Upper lobe of right lung (tissue), 1 donor: ENCODE results near the gene SCUBE1. TPM values are rescaled to one million over a fixed set of nuclear protein-coding genes. Genes with fewer than 3 reads are reported as not detected.

Experiments
- ATAC-seq: fragments of 200-7000 bp; cut with Tn5 transposase; one replicate; pipeline ENCODE4 v1.9.1; 2020; ENCODE audit warnings: mild to moderate bottlenecking, moderate library complexity
- DNase-seq: peaks from one replicate; pipeline ENCODE4 v3.0.0-alpha.2; 2020
- H3K27ac ChIP-seq: fragments of 200-600 bp; one replicate; pipeline ENCODE4 v1.8.0; 2022
- H3K27me3 ChIP-seq: fragments of 200-600 bp; one replicate; pipeline ENCODE4 v1.8.0; 2022; ENCODE audit warnings: mild to moderate bottlenecking
- H3K36me3 ChIP-seq: fragments of 200-600 bp; one replicate; pipeline ENCODE4 v1.8.0; 2022
- H3K4me1 ChIP-seq: fragments of 200-600 bp; one replicate; pipeline ENCODE4 v1.8.0; 2022
- H3K4me3 ChIP-seq: fragments of 200-600 bp; one replicate; pipeline ENCODE4 v1.8.0; 2022; ENCODE audit warnings: mild to moderate bottlenecking
- H3K9me3 ChIP-seq: fragments of 200-600 bp; one replicate; pipeline ENCODE4 v1.8.0; 2022
- intact Hi-C: fragments of 100-400 bp; cut with DNase I; formaldehyde crosslinking; loops from one replicate; pipeline ENCODE4 v1.11.0; 2022
- total RNA-seq: library from RNA; stranded (reverse); fragmentation: NEBNext Ultra II Directional; extraction: Animal tissue kit (Norgen Biotek cat#: 25700); gene quantifications from one replicate; pipeline ENCODE4 v1.2.1, GENCODE V29; 2021
- TF ChIP-seq, protein P1 (sequence below): fragments of 200-600 bp; IDR thresholded peaks from one replicate; pipeline ENCODE4 v1.8.0; 2022; ENCODE audit warnings: antibody characterized with exemption
- donor health status: DM: no; HTN: yes; CAD: no; lungs with severe emphysema.

SCUBE1 gene
- total RNA-seq, 1 donor from 2014 or later: 36.0 TPM

DNA sequence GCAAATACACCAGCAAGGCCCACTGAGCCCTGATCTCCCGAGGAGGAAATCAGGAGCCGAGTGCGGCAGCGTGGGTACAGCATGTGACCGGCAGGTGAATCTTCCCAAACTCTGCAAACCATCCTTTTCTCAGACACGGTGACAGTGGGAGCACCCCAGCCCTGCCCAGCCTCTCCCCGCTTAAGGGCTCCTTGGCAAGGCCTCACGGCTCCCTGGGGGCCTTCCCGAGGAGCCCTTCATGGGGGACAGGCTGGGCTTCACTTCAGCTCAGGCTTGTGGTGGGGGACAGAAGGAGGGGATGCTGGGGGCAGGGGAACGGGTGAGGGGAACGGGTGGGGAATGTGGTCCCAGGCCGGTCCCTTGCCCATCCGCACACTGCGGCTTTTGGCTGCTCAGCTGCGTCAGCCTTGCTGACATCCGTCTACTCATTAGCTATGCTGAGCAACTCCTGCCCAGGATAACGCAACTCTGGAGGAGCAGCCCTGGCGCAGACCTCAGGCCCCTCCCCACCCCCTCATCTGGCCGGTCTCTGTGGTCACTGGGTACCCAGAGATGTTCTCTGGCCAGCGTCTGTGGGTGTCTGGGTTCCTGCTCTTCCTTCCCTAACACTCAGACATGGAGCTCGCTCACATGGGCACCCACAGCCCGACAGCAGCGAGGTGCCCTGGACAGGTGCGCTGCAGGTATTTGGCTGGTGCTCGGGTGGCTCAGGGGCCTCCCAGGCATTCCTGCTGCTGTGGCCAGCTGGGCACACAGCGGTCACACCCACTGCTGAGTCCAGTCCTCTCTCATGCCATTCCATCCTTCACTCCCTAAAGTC, 134.3 kb downstream of the SCUBE1 start:
- no peak overlapping the region for H3K27ac ChIP-seq
- no peaks in the 10 kb centered on the region for H3K9me3 ChIP-seq
- no peaks in the 10 kb centered on the region for H3K36me3 ChIP-seq
- DNase-seq (no peak), ATAC-seq (no peak)
- H3K27me3 ChIP-seq: no peaks in the 10 kb centered on the region
- H3K4me3 ChIP-seq: no peak overlapping the region
- H3K4me1 ChIP-seq: no peaks in the 10 kb centered on the region
- TF ChIP-seq, protein P1, sequence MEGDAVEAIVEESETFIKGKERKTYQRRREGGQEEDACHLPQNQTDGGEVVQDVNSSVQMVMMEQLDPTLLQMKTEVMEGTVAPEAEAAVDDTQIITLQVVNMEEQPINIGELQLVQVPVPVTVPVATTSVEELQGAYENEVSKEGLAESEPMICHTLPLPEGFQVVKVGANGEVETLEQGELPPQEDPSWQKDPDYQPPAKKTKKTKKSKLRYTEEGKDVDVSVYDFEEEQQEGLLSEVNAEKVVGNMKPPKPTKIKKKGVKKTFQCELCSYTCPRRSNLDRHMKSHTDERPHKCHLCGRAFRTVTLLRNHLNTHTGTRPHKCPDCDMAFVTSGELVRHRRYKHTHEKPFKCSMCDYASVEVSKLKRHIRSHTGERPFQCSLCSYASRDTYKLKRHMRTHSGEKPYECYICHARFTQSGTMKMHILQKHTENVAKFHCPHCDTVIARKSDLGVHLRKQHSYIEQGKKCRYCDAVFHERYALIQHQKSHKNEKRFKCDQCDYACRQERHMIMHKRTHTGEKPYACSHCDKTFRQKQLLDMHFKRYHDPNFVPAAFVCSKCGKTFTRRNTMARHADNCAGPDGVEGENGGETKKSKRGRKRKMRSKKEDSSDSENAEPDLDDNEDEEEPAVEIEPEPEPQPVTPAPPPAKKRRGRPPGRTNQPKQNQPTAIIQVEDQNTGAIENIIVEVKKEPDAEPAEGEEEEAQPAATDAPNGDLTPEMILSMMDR: no peak
- intact Hi-C loops: no loop called here

GRCh38 chr22:43207849-43208702, 135.1 kb downstream of the SCUBE1 start:
- H3K4me3 ChIP-seq: no peak overlapping the region
- intact Hi-C loops: no loop called here
- no peaks in the 10 kb centered on the region for H3K27me3 ChIP-seq
- no peaks in the 10 kb centered on the region for H3K9me3 ChIP-seq
- H3K27ac ChIP-seq: no peak overlapping the region
- ATAC-seq (no peak), DNase-seq (no peak)
- H3K4me1 ChIP-seq: no peaks in the 10 kb centered on the region
- H3K36me3 ChIP-seq: no peaks in the 10 kb centered on the region
- TF ChIP-seq, protein P1: no peak

- Histone ChIP-seq H3K4me3 (no peak overlapping the region), H3K36me3 (no peaks in the 10 kb centered on the region), H3K27me3 (no peaks in the 10 kb centered on the region), H3K9me3 (no peaks in the 10 kb centered on the region), H3K27ac (no peak overlapping the region), H3K4me1 (no peaks in the 10 kb centered on the region)
- intact Hi-C loops: no loop called here
- DNase-seq (no peak), ATAC-seq (no peak)
- TF ChIP-seq, protein P1: no peak
Observed at GRCh38 chr22:43207386-43207785, 135.8 kb downstream of the SCUBE1 start.

DNA sequence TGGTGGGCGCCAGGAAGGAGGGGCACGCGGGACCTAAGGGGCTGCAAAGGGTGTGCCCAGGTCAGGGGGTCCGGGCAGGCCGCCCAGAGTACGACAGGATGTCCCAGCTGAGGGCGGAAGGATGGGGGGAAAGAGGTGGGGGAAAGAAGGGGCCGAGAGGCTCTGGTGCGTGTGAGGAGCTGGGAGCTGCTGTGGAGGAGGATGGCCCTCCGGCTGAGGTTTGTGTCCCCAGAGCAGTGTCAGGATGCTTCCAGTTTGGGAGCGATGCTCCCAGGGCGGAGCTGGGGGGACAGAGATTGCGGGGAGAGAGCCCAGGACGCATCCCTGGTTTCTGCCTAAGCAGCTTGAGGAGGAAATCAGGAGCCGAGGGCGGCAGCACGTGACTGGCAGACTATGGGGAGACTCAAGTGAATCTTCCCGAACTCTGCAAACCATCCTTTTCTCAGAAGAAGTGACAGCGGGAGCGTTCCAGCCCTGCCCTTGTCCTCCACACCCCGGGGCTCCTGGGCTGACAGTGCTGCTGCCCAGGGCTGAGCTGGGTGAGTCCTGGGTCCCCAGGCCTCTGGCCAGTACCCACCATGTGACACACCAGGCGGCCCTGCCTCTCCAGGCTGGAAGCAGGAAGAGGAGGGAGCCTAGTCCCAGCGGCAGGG, 136.5 kb downstream of the SCUBE1 start:
- no peaks in the 10 kb centered on the region for H3K4me1 ChIP-seq
- intact Hi-C loops: no loop called here
- no peak overlapping the region for H3K4me3 ChIP-seq
- H3K36me3 ChIP-seq: no peaks in the 10 kb centered on the region
- TF ChIP-seq, protein P1: no peak
- no peak for DNase-seq
- H3K9me3 ChIP-seq: no peaks in the 10 kb centered on the region
- ATAC-seq: no peak
- no peak overlapping the region for H3K27ac ChIP-seq
- no peaks in the 10 kb centered on the region for H3K27me3 ChIP-seq

GRCh38 chr22:43205748-43206508, 137.2 kb downstream of the SCUBE1 start:
- DNase-seq: no peak
- Histone ChIP-seq H3K27ac (no peak overlapping the region), H3K4me3 (no peak overlapping the region), H3K9me3 (no peaks in the 10 kb centered on the region), H3K27me3 (no peaks in the 10 kb centered on the region), H3K4me1 (no peaks in the 10 kb centered on the region), H3K36me3 (no peaks in the 10 kb centered on the region)
- intact Hi-C loops: no loop called here
- TF ChIP-seq, protein P1: no peak
- ATAC-seq: no peak
